Measurements from ENCODE around the gene ICAM5.

The ICAM5 gene

GRCh38 chr19:10294368-10294697 is 4.6 kb downstream of the ICAM5 start:
- TF ChIP-seq EZH2phosphoT487 (conservative IDR thresholded peaks at IDR 0.05; ENCODE audit: low read length), result no peak
- TF ChIP-seq, protein P1, sequence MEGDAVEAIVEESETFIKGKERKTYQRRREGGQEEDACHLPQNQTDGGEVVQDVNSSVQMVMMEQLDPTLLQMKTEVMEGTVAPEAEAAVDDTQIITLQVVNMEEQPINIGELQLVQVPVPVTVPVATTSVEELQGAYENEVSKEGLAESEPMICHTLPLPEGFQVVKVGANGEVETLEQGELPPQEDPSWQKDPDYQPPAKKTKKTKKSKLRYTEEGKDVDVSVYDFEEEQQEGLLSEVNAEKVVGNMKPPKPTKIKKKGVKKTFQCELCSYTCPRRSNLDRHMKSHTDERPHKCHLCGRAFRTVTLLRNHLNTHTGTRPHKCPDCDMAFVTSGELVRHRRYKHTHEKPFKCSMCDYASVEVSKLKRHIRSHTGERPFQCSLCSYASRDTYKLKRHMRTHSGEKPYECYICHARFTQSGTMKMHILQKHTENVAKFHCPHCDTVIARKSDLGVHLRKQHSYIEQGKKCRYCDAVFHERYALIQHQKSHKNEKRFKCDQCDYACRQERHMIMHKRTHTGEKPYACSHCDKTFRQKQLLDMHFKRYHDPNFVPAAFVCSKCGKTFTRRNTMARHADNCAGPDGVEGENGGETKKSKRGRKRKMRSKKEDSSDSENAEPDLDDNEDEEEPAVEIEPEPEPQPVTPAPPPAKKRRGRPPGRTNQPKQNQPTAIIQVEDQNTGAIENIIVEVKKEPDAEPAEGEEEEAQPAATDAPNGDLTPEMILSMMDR (IDR thresholded peaks at IDR 0.05; ENCODE audit: insufficient read depth, low read length, poor library complexity, severe bottlenecking), result no peak
- Histone ChIP-seq H3F3A (ENCODE audit: insufficient read depth) (no peaks in the 10 kb centered on the region), H3K27me3 (ENCODE audit: low read length) (no peaks in the 10 kb centered on the region), H3K9me3 (ENCODE audit: insufficient read depth, low read length) (no peaks in the 10 kb centered on the region), H3K9ac (ENCODE audit: low read length) (no peak overlapping the region), H2AFZ (ENCODE audit: low read depth, low read length, severe bottlenecking) (no peak overlapping the region), H3K4me2 (ENCODE audit: low read depth, low read length, poor library complexity, severe bottlenecking) (no peak overlapping the region), H3K27ac (ENCODE audit: low read depth, low read length) (no peak overlapping the region), H3K79me2 (ENCODE audit: insufficient read depth, low read length) (no peaks in the 10 kb centered on the region), H3K9me2 (replicated peaks; ENCODE audit: insufficient read depth, low read length) (no peaks in the 10 kb centered on the region), H3K36me3 (ENCODE audit: low read length) (no peaks in the 10 kb centered on the region), H3K4me3 (ENCODE audit: insufficient read depth, low read length, poor library complexity, severe bottlenecking) (no peak overlapping the region), H4K20me1 (ENCODE audit: low read depth, low read length) (no peaks in the 10 kb centered on the region)

- H3K27me3 ChIP-seq (ENCODE audit: low read length), result no peaks in the 10 kb centered on the region
- no peaks in the 10 kb centered on the region for H3K36me3 ChIP-seq (ENCODE audit: low read length)
- H2AFZ ChIP-seq (ENCODE audit: low read depth, low read length, severe bottlenecking), result no peak overlapping the region
- no peak for TF ChIP-seq EZH2phosphoT487 (conservative IDR thresholded peaks at IDR 0.05; ENCODE audit: low read length)
- TF ChIP-seq, protein P1 (IDR thresholded peaks at IDR 0.05; ENCODE audit: insufficient read depth, low read length, poor library complexity, severe bottlenecking), result no peak
- H3K79me2 ChIP-seq (ENCODE audit: insufficient read depth, low read length), result no peaks in the 10 kb centered on the region
- no peaks in the 10 kb centered on the region for H3K9me2 ChIP-seq (replicated peaks; ENCODE audit: insufficient read depth, low read length)
- H4K20me1 ChIP-seq (ENCODE audit: low read depth, low read length), result no peaks in the 10 kb centered on the region
- H3K9ac ChIP-seq (ENCODE audit: low read length), result 0 out of 2 replicates have a peak overlapping the region, but pooled peaks have one; percentile 14
- H3K9me3 ChIP-seq (ENCODE audit: insufficient read depth, low read length), result no peaks in the 10 kb centered on the region
- H3K27ac ChIP-seq (ENCODE audit: low read depth, low read length), result no peak overlapping the region
- H3K4me2 ChIP-seq (ENCODE audit: low read depth, low read length, poor library complexity, severe bottlenecking), result peak overlapping the region; percentile 49
- no peaks in the 10 kb centered on the region for H3F3A ChIP-seq (ENCODE audit: insufficient read depth)
- H3K4me3 ChIP-seq (ENCODE audit: insufficient read depth, low read length, poor library complexity, severe bottlenecking), result no peak overlapping the region
Measured at GRCh38 chr19:10295305-10295846, 5.6 kb downstream of the ICAM5 start.

DNA sequence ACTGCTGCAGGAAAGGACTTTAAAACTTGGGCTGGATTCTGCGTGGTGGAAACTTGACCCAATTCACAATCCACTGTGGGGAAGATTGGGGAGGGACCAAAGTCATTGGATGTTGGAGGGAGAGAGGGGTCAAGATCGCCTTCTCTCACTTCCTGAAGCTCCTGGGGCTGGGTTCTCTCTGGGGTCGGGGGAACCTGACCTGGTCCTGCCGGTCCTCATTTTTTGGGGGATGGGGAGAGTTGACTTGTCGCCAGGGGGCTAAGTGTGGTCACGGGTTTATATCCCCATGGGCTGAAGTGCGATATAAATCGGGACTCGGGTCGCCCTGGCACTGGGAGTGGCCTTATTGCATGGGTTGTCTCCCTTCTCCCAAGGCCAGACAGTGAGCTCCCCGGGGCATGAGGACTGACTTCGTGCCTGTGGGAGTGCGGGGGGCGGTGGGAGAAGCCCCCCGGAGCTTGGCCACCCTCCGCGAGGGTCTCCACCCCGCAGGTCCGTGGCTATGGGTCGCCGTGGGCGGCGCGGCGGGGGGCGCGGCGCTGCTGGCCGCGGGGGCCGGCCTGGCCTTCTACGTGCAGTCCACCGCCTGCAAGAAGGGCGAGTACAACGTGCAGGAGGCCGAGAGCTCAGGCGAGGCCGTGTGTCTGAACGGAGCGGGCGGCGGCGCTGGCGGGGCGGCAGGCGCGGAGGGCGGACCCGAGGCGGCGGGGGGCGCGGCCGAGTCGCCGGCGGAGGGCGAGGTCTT is 6.3 kb downstream of the ICAM5 start:
- Histone ChIP-seq H3K4me3 (ENCODE audit: insufficient read depth, low read length, poor library complexity, severe bottlenecking) (no peak overlapping the region), H3K79me2 (ENCODE audit: insufficient read depth, low read length) (no peaks in the 10 kb centered on the region), H3K9me3 (ENCODE audit: insufficient read depth, low read length) (no peaks in the 10 kb centered on the region), H3K36me3 (ENCODE audit: low read length) (no peaks in the 10 kb centered on the region), H3F3A (ENCODE audit: insufficient read depth) (no peaks in the 10 kb centered on the region), H3K9ac (ENCODE audit: low read length) (0 out of 2 replicates have a peak overlapping the region, but pooled peaks have one; percentile 14), H3K27me3 (ENCODE audit: low read length) (no peaks in the 10 kb centered on the region), H3K27ac (ENCODE audit: low read depth, low read length) (no peak overlapping the region), H4K20me1 (ENCODE audit: low read depth, low read length) (no peaks in the 10 kb centered on the region), H3K4me2 (ENCODE audit: low read depth, low read length, poor library complexity, severe bottlenecking) (peak overlapping the region; percentile 49), H3K9me2 (replicated peaks; ENCODE audit: insufficient read depth, low read length) (no peaks in the 10 kb centered on the region), H2AFZ (ENCODE audit: low read depth, low read length, severe bottlenecking) (no peak overlapping the region)
- TF ChIP-seq, protein P1 (IDR thresholded peaks at IDR 0.05; ENCODE audit: insufficient read depth, low read length, poor library complexity, severe bottlenecking), result no peak

Data from SU-DHL-6 (cell line).